Prostate gland (tissue), 2 donors: ENCODE measurements around the gene NEDD4L.

ENCODE experiments used
- CTCF ChIP-seq, 4 experiments: fragments of 200-600 bp in 2 of 4; fragments of 450-650 bp in 2 of 4; sonication (generic) in 2 of 4; IDR thresholded peaks; 1 replicate in 3 of 4; 2 replicates in 1 of 4; pipeline ENCODE4 v1.5.1; 2016 to 2019; ENCODE audit warnings: antibody characterized with exemption in 4 of 4, mild to moderate bottlenecking in 2 of 4, moderate library complexity in 2 of 4
- POLR2AphosphoS5 ChIP-seq: sonication (generic); formaldehyde crosslinking; IDR thresholded peaks from one replicate; pipeline ENCODE4 v1.6.1; 2017; ENCODE audit warnings: antibody characterized with exemption

- no peak for TF ChIP-seq CTCF (IDR thresholded peaks at IDR 0.05)
- no peak for TF ChIP-seq POLR2AphosphoS5
Measured at GRCh38 chr18:58446391-58447060, 402.5 kb downstream of the NEDD4L start.
